Liver (tissue), 9 donors: Measurements from ENCODE around the gene ZNF189. TPM values are rescaled to one million over a fixed set of nuclear protein-coding genes. Genes with fewer than 3 reads are reported as not detected.

Experiments
- DNase-seq: peaks from one replicate; pipeline ENCODE4 v3.0.0-alpha.2; 2017; ENCODE audit warnings: low spot score
- H3K27ac ChIP-seq, 2 donors: one replicate each; pipeline ENCODE4 v1.7.0; 2013; ENCODE audit warnings: inconsistent platforms in 2 of 2, low read length in 2 of 2, control low read depth in 1 of 2, low read depth in 1 of 2, mild to moderate bottlenecking in 1 of 2
- H3K27me3 ChIP-seq, 4 donors: one replicate each; pipeline versions ENCODE4 v1.6.1 to v1.7.0; 2013; ENCODE audit warnings: low read length in 3 of 4, inconsistent platforms in 1 of 4, mild to moderate bottlenecking in 1 of 4, moderate library complexity in 1 of 4; ENCODE audit not compliant: control insufficient read depth in 4 of 4, insufficient read depth in 4 of 4
- H3K36me3 ChIP-seq, 4 donors: one replicate each; pipeline versions ENCODE4 v1.6.1 to v1.7.0; 2013; ENCODE audit warnings: low read length in 3 of 4, mild to moderate bottlenecking in 3 of 4, low read depth in 1 of 4, moderate library complexity in 1 of 4; ENCODE audit not compliant: control insufficient read depth in 4 of 4, insufficient read depth in 3 of 4
- H3K4me1 ChIP-seq, 4 donors: one replicate each; pipeline versions ENCODE4 v1.6.1 to v1.7.0; 2013; ENCODE audit warnings: low read length in 3 of 4, mild to moderate bottlenecking in 3 of 4, moderate library complexity in 1 of 4; ENCODE audit not compliant: control insufficient read depth in 4 of 4, insufficient read depth in 4 of 4
- H3K4me3 ChIP-seq, 3 donors: one replicate each; pipeline versions ENCODE4 v1.6.1 to v1.7.0; 2013; ENCODE audit warnings: low read length in 3 of 3, control low read depth in 1 of 3, low read depth in 1 of 3, mild to moderate bottlenecking in 1 of 3
- H3K9ac ChIP-seq, 2 donors: one replicate each; pipeline ENCODE4 v1.7.0; 2013; ENCODE audit warnings: low read length in 2 of 2, mild to moderate bottlenecking in 2 of 2, moderate library complexity in 2 of 2, control low read depth in 1 of 2, low read depth in 1 of 2
- H3K9me3 ChIP-seq, 4 donors: one replicate each; pipeline versions ENCODE4 v1.6.1 to v1.7.0; 2013; ENCODE audit warnings: low read length in 3 of 4; ENCODE audit not compliant: control insufficient read depth in 4 of 4
- ATF3 ChIP-seq: IDR thresholded peaks from 2 replicates; pipeline ENCODE4 v1.6.1; 2016; ENCODE audit warnings: antibody characterized with exemption
- CTCF ChIP-seq: fragments of 150-350 bp; IDR thresholded peaks from 2 replicates; pipeline ENCODE4 v1.5.1; 2017; ENCODE audit warnings: improper control_type of control experiment, low read depth, low read length; ENCODE audit not compliant: missing input control
- EGR1 ChIP-seq, 2 donors: IDR thresholded peaks; 2 replicates each; pipeline ENCODE4 v1.6.1; 2016 to 2018; ENCODE audit warnings: antibody characterized with exemption in 2 of 2, low read depth in 2 of 2
- FOXA1 ChIP-seq: IDR thresholded peaks from 2 replicates; pipeline ENCODE4 v1.6.1; 2016; ENCODE audit warnings: antibody characterized with exemption
- GABPA ChIP-seq, 2 donors: IDR thresholded peaks in 1 of 2; conservative IDR thresholded peaks in 1 of 2; 2 replicates each; pipeline ENCODE4 v1.6.1; 2016; ENCODE audit warnings: antibody characterized with exemption in 2 of 2, mild to moderate bottlenecking in 1 of 2, moderate library complexity in 1 of 2
- HNF4A ChIP-seq, 2 donors: conservative IDR thresholded peaks; 2 replicates each; pipeline ENCODE4 v1.6.1; 2016; ENCODE audit warnings: antibody characterized with exemption in 2 of 2, mild to moderate bottlenecking in 2 of 2
- HNF4G ChIP-seq: IDR thresholded peaks from 2 replicates; pipeline ENCODE4 v1.6.1; 2016; ENCODE audit warnings: antibody characterized with exemption
- JUND ChIP-seq, 2 donors: IDR thresholded peaks; 2 replicates each; pipeline ENCODE4 v1.6.1; 2016; ENCODE audit warnings: antibody characterized with exemption in 2 of 2
- MAX ChIP-seq: IDR thresholded peaks from 2 replicates; pipeline ENCODE4 v1.6.1; 2016; ENCODE audit warnings: antibody characterized with exemption
- NR2F2 ChIP-seq: IDR thresholded peaks from 2 replicates; pipeline ENCODE4 v1.6.1; 2016; ENCODE audit warnings: antibody characterized with exemption
- RAD21 ChIP-seq, 2 donors: IDR thresholded peaks; 2 replicates each; pipeline ENCODE4 v1.6.1; 2016; ENCODE audit warnings: antibody characterized with exemption in 2 of 2, mild to moderate bottlenecking in 2 of 2
- REST ChIP-seq: IDR thresholded peaks from 2 replicates; pipeline ENCODE4 v1.6.1; 2016; ENCODE audit warnings: antibody characterized with exemption, mild to moderate bottlenecking
- RXRA ChIP-seq, 2 donors: IDR thresholded peaks; 2 replicates each; pipeline ENCODE4 v1.6.1; 2017 to 2018; ENCODE audit warnings: antibody characterized with exemption in 2 of 2, mild to moderate bottlenecking in 1 of 2
- SP1 ChIP-seq: IDR thresholded peaks from 2 replicates; pipeline ENCODE4 v1.6.1; 2018; ENCODE audit warnings: antibody characterized with exemption, mild to moderate bottlenecking
- TAF1 ChIP-seq: conservative IDR thresholded peaks from 2 replicates; pipeline ENCODE4 v1.6.1; 2016; ENCODE audit warnings: antibody characterized with exemption, mild to moderate bottlenecking
- ZBTB33 ChIP-seq: IDR thresholded peaks from 2 replicates; pipeline ENCODE4 v1.6.1; 2016; ENCODE audit warnings: antibody characterized with exemption
- WGBS: extraction: QIAGEN DNeasy Blood & Tissue Kit; methylation state at CpG from one replicate; pipeline ENCODE4 v1.1.7; 2013; 5-methylcytosine and 5-hydroxymethylcytosine counted together
- polyA plus RNA-seq, 2 donors: library from polyadenylated mRNA; stranded (reverse) in 1 of 2; unstranded in 1 of 2; fragments of 200-250 nt in 1 of 2; fragments of >200 nt in 1 of 2; fragmentation: Nextera tagmentation in 1 of 2; extraction: Ambion mirVana in 1 of 2; gene quantifications; one replicate each; pipeline versions ENCODE4 v1.2.1 to v1.2.3, GENCODE V29; 2013 to 2015
- total RNA-seq, 2 donors: library from RNA; depleted of rRNA; stranded (reverse); fragments of >200 nt; gene quantifications; one replicate each; pipeline ENCODE4 v1.2.3, GENCODE V29; 2014
- donor health status: healthy.
- donor health status: healthy.
- donor health status: healthy.
- donor health status: healthy.
- donor health status: healthy.

The ZNF189 gene
- total and polyA plus RNA-seq, 4 donors = 4.4 to 16.1 (median 8.3) TPM

- H3K4me3 ChIP-seq = peak overlapping the region; percentile 68 to 90 (median 76)
- TF ChIP-seq ATF3 (no peak), GABPA (IDR thresholded peaks at IDR 0.05 in 1 of 2, conservative IDR thresholded peaks at IDR 0.05 in 1 of 2) (no peak), JUND (IDR thresholded peaks at IDR 0.05) (no peak), RXRA (IDR thresholded peaks at IDR 0.05) (no peak), MAX (no peak), HNF4G (no peak), FOXA1 (no peak), NR2F2 (no peak), CTCF (no peak), RAD21 (IDR thresholded peaks at IDR 0.05) (no peak), SP1 (no peak), HNF4A (conservative IDR thresholded peaks at IDR 0.05) (no peak), REST (no peak)
- H3K27ac ChIP-seq = peak overlapping the region; percentile 52 to 68
- peak overlapping the region; percentile 74 to 79 for H3K9ac ChIP-seq
- peaks cover 4 to 10% (median 7%) of the 10 kb centered on the region in 4 donors for H3K9me3 ChIP-seq
- no peak for DNase-seq
- H3K27me3 ChIP-seq = no peaks in the 10 kb centered on the region
- peaks cover 6 to 40% (median 20%) of the 10 kb centered on the region in 4 donors for H3K4me1 ChIP-seq
- H3K36me3 ChIP-seq = peaks cover 9 to 36% (median 32%) of the 10 kb centered on the region in 4 donors
- WGBS = 2% methylated on average over 28 of the region's 28 CpGs
These were observed 435 bp downstream of the ZNF189 start for GRCh38 chr9:101398930-101399642.

- H3K4me1 ChIP-seq = peaks cover 6 to 37% (median 16%) of the 10 kb centered on the region in 4 donors
- H3K27me3 ChIP-seq = no peaks in the 10 kb centered on the region
- no peak for DNase-seq
- H3K9ac ChIP-seq = peak overlapping the region; percentile 74 to 79
- peak overlapping the region; percentile 52 to 68 for H3K27ac ChIP-seq
- WGBS = 9% methylated on average over 2 of the region's 2 CpGs
- H3K4me3 ChIP-seq = peak overlapping the region; percentile 68 to 90 (median 76)
- H3K36me3 ChIP-seq = peaks cover 9 to 41% (median 36%) of the 10 kb centered on the region in 4 donors
- peaks cover 4 to 14% (median 7%) of the 10 kb centered on the region in 4 donors for H3K9me3 ChIP-seq
- TF ChIP-seq SP1 (no peak), TAF1 (no peak), RXRA (IDR thresholded peaks at IDR 0.05) (no peak), REST (no peak), ATF3 (no peak), HNF4G (no peak), EGR1 (IDR thresholded peaks at IDR 0.05; ENCODE audit: low read depth in 2 of 2) (no peak), GABPA (IDR thresholded peaks at IDR 0.05 in 1 of 2, conservative IDR thresholded peaks at IDR 0.05 in 1 of 2) (no peak), ZBTB33 (no peak)
These were observed 956 bp downstream of the ZNF189 start for GRCh38 chr9:101399643-101399970.
